Spleen (tissue), 11 donors: ENCODE measurements around the gene USP30. TPM values are rescaled to one million over a fixed set of nuclear protein-coding genes. Genes with fewer than 3 reads are reported as not detected.

ENCODE experiments used
- DNase-seq: peaks from one replicate; pipeline ENCODE4 v3.0.0-alpha.2; 2020
- H3K27ac ChIP-seq, 8 donors: fragments of 200-600 bp; sonication (generic) in 7 of 8; 1 replicate in 4 of 8; 2 replicates in 4 of 8; pipeline versions ENCODE4 v1.5.0 to v1.8.0; 2016 to 2021; ENCODE audit warnings: inconsistent platforms in 4 of 8, mild to moderate bottlenecking in 4 of 8, moderate library complexity in 1 of 8
- H3K27me3 ChIP-seq, 7 donors: fragments of 200-600 bp; sonication (generic) in 6 of 7; replicated peaks in 1 of 7; 1 replicate in 4 of 7; 2 replicates in 3 of 7; pipeline versions ENCODE4 v1.5.0 to v1.8.0; 2016 to 2021; ENCODE audit warnings: inconsistent platforms in 3 of 7, mild to moderate bottlenecking in 1 of 7
- H3K36me3 ChIP-seq, 6 donors: fragments of 200-600 bp; sonication (generic) in 5 of 6; 1 replicate in 4 of 6; 2 replicates in 2 of 6; pipeline versions ENCODE4 v1.5.0 to v1.8.0; 2016 to 2021; ENCODE audit warnings: inconsistent platforms in 2 of 6
- H3K4me1 ChIP-seq, 6 donors: fragments of 200-600 bp; sonication (generic) in 5 of 6; 1 replicate in 3 of 6; 2 replicates in 3 of 6; pipeline versions ENCODE4 v1.5.0 to v1.8.0; 2016 to 2021; ENCODE audit warnings: inconsistent platforms in 3 of 6
- H3K4me3 ChIP-seq, 8 donors: fragments of 200-600 bp; sonication (generic) in 7 of 8; 1 replicate in 4 of 8; 2 replicates in 4 of 8; pipeline versions ENCODE4 v1.5.0 to v1.8.0; 2016 to 2021; ENCODE audit warnings: inconsistent platforms in 4 of 8, mild to moderate bottlenecking in 4 of 8, moderate library complexity in 2 of 8
- H3K9me3 ChIP-seq, 8 donors: fragments of 200-600 bp; sonication (generic) in 7 of 8; 1 replicate in 4 of 8; 2 replicates in 4 of 8; pipeline versions ENCODE4 v1.5.0 to v1.8.0; 2016 to 2021; ENCODE audit warnings: inconsistent platforms in 4 of 8
- CTCF ChIP-seq, 11 experiments: fragments of 200-600 bp in 7 of 11; fragments of 450-650 bp in 4 of 11; sonication (generic) in 4 of 11; IDR thresholded peaks in 8 of 11; conservative IDR thresholded peaks in 3 of 11; 1 replicate in 7 of 11; 2 replicates in 4 of 11; pipeline versions ENCODE4 v1.4.0 to v1.8.0; 2016 to 2021; ENCODE audit warnings: antibody characterized with exemption in 11 of 11, inconsistent platforms in 4 of 11, mild to moderate bottlenecking in 1 of 11
- POLR2A ChIP-seq, 3 donors: fragments of 450-650 bp; IDR thresholded peaks; one replicate each; pipeline ENCODE4 v1.5.1; 2017; ENCODE audit warnings: antibody characterized with exemption in 3 of 3, mild to moderate bottlenecking in 1 of 3
- POLR2AphosphoS5 ChIP-seq, 3 donors: sonication (generic); formaldehyde crosslinking; IDR thresholded peaks; one replicate each; pipeline ENCODE4 v1.5.1; 2017; ENCODE audit warnings: antibody characterized with exemption in 3 of 3
- WGBS, 5 donors: extraction: QIAGEN DNeasy Blood & Tissue Kit in 3 of 5; methylation state at CpG; one replicate each; pipeline versions ENCODE4 v1.1.5 to v1.1.7; 2013 to 2018; 5-methylcytosine and 5-hydroxymethylcytosine counted together
- intact Hi-C: fragments of 100-400 bp; cut with DNase I; formaldehyde crosslinking; loops from one replicate; pipeline ENCODE4 v1.15.0; 2023; ENCODE audit warnings: low total_unique reads
- polyA plus RNA-seq, 3 donors: library from polyadenylated mRNA; stranded (reverse); fragments of 200-250 nt; gene quantifications; one replicate each; pipeline ENCODE4 v1.2.1, GENCODE V29; 2013
- total RNA-seq, 7 donors: library from RNA; depleted of rRNA in 3 of 7; stranded (reverse); fragments of >200 nt in 3 of 7; fragmentation: NEBNext Ultra II Directional in 4 of 7; extraction: Animal tissue kit (Norgen Biotek cat#: 25700) in 4 of 7; gene quantifications; one replicate each; pipeline versions ENCODE4 v1.1.0 to v1.2.1, GENCODE V29; 2016 to 2021
- donor health status: healthy with polysubstance abuse.
- donor health status: DM: no; HTN: no; CAD: no; lungs with moderate emphysema.
- donor health status: DM: no; HTN: no; CAD: no.
- donor health status: Bipolar disorder and iron deficiency.
- donor health status: healthy.
- donor health status: DM: no; HTN: no; CAD: no.
- donor health status: DM: yes; HTN: yes; CAD: no.

USP30 gene
- total and polyA plus RNA-seq, 10 donors, result 3.9 to 23.2 (median 11.5) TPM

GRCh38 chr12:109093022-109093918 lies 40.9 kb downstream of the USP30 start, which contains the start of gene ALKBH2:
Gene ALKBH2, minus strand, starts transcription at chr12:109093472. Its CDS starts 686 bp downstream, at chr12:109092786.
- Histone ChIP-seq H3K36me3 (peaks cover 0 to 36% (median 16%) of the 10 kb centered on the region in 6 donors), H3K27ac (peak within 1 kb of the TSS in 7 of 8 donors; percentile 9 to 84 (median 76)), H3K9me3 (no peaks in the 10 kb centered on the region), H3K4me3 (peak within 1 kb of the TSS; percentile 24 to 74 (median 46)), H3K4me1 (peaks cover 22 to 54% (median 34%) of the 10 kb centered on the region in 6 donors), H3K27me3 (peaks cover 0 to 8% (median 0%) of the 10 kb centered on the region in 7 donors)
- intact Hi-C loops, result loop anchor here (10.0 kb wide), 2 partner anchors 428 to 528 kb away; partner anchors contain the start of genes ISCU and SART3
- WGBS, 5 donors, result 4 to 13% (median 6%) methylated on average over 16 to 45 of the region's 45 CpGs
- peak; percentile 99 for DNase-seq
- TF ChIP-seq CTCF (IDR thresholded peaks at IDR 0.05 in 8 of 11, conservative IDR thresholded peaks at IDR 0.05 in 3 of 11) (peak; percentile 90 to 99 (median 98)), POLR2AphosphoS5 (IDR thresholded peaks at IDR 0.05) (peak; percentile 91 to 95 (median 91)), POLR2A (IDR thresholded peaks at IDR 0.05) (peak in 1 of 3 donors; percentile 30)

GRCh38 chr12:109097140-109097434 lies 44.7 kb downstream of the USP30 start:
- H3K27me3 ChIP-seq, result peaks cover 0 to 8% (median 0%) of the 10 kb centered on the region in 7 donors
- no peak for DNase-seq
- H3K27ac ChIP-seq, result no peak overlapping the region
- peaks cover 15 to 69% (median 51%) of the 10 kb centered on the region in 6 donors for H3K4me1 ChIP-seq
- 41 to 48% (median 43%) methylated on average over 10 to 11 of the region's 11 CpGs for WGBS, 5 donors
- H3K9me3 ChIP-seq, result no peaks in the 10 kb centered on the region
- no peak for TF ChIP-seq POLR2A (IDR thresholded peaks at IDR 0.05)
- TF ChIP-seq POLR2AphosphoS5 (IDR thresholded peaks at IDR 0.05), result no peak
- no peak for TF ChIP-seq CTCF (IDR thresholded peaks at IDR 0.05 in 8 of 11, conservative IDR thresholded peaks at IDR 0.05 in 3 of 11)
- intact Hi-C loops, result loop anchor here (10.0 kb wide), 2 partner anchors 432 to 532 kb away; partner anchors contain the start of genes ISCU and SART3
- peak overlapping the region in 4 of 8 donors; percentile 76 to 98 (median 94) for H3K4me3 ChIP-seq
- H3K36me3 ChIP-seq, result peaks cover 0 to 16% (median 3%) of the 10 kb centered on the region in 6 donors

DNA sequence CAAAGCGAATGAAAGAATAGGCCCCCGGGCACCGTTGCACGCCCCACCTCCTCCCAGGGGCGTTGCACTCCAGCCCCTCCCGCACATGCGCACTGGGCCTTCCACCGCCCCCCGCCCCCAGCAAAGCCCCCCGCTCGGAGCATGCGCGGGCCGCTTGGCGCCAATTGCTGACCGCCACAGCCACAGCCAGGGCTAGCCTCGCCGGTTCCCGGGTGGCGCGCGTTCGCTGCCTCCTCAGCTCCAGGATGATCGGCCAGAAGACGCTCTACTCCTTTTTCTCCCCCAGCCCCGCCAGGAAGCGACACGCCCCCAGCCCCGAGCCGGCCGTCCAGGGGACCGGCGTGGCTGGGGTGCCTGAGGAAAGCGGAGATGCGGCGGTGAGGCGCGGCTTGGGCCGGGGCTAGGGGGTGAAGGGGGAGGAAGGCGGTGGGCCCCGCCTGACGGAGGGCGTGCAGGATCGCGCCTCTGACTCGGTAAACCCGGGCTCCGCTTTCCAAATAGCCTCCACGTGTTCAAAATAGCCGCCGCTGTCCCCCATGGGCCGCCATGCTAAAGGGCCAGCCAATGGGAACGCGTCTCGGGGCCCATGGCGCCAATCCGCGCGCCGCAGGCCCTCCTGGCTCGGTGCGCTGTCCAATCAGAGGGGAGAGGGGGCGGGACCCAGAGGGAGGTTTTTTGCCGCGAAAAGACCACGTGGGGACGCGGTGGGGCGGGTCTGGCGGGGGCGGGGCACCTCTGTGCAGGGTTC lies 45.2 kb downstream of the USP30 start, which contains the start of gene UNG:
Gene UNG (plus strand): TSS at position 163 of the 748 bp plus-strand sequence. CDS start 83 bp downstream, at position 246.
- no peaks in the 10 kb centered on the region for H3K9me3 ChIP-seq
- peaks cover 10 to 64% (median 46%) of the 10 kb centered on the region in 6 donors for H3K4me1 ChIP-seq
- peak; percentile 98 for DNase-seq
- H3K4me3 ChIP-seq, result peak within 1 kb of the TSS; percentile 76 to 98 (median 95)
- intact Hi-C loops, result loop anchor here (10.0 kb wide), 2 partner anchors 433 to 533 kb away; partner anchors contain the start of genes ISCU and SART3
- TF ChIP-seq CTCF (IDR thresholded peaks at IDR 0.05 in 8 of 11, conservative IDR thresholded peaks at IDR 0.05 in 3 of 11), result peak in 1 of 11 experiments; percentile 27
- no peak for TF ChIP-seq POLR2A (IDR thresholded peaks at IDR 0.05)
- no peak for TF ChIP-seq POLR2AphosphoS5 (IDR thresholded peaks at IDR 0.05)
- WGBS, 5 donors, result 0 to 2% (median 1%) methylated on average over 9 to 71 of the region's 71 CpGs
- peaks cover 0 to 8% (median 0%) of the 10 kb centered on the region in 7 donors for H3K27me3 ChIP-seq
- peaks cover 0 to 21% (median 6%) of the 10 kb centered on the region in 6 donors for H3K36me3 ChIP-seq
- peak within 1 kb of the TSS; percentile 50 to 90 (median 88) for H3K27ac ChIP-seq
